Stomach (tissue), 9 donors: ENCODE data around the gene PLCB1. TPM values are rescaled to one million over a fixed set of nuclear protein-coding genes. Genes with fewer than 3 reads are reported as not detected.
A peak's percentile ranks its signal among the peaks of the same experiment; 100 is the strongest.

ENCODE experiments used
- DNase-seq, 2 donors: peaks; one replicate each; pipeline versions ENCODE4 v3.0.0 to v3.0.0-alpha.2; 2013 to 2019
- H3K27ac ChIP-seq, 5 donors: fragments of 200-600 bp in 4 of 5; sonication (generic) in 4 of 5; one replicate each; pipeline ENCODE4 v1.5.1; 2013 to 2019; ENCODE audit warnings: mild to moderate bottlenecking in 1 of 5, moderate library complexity in 1 of 5
- H3K27me3 ChIP-seq, 3 donors: fragments of 200-600 bp; sonication (generic); one replicate each; pipeline ENCODE4 v1.5.1; 2017 to 2019; ENCODE audit warnings: mixed run types in 1 of 3
- H3K36me3 ChIP-seq, 4 donors: fragments of 200-600 bp; sonication (generic); 1 replicate in 3 of 4; 2 replicates in 1 of 4; pipeline ENCODE4 v1.5.1; 2016 to 2019
- H3K4me1 ChIP-seq, 4 donors: fragments of 200-600 bp; sonication (generic); one replicate each; pipeline ENCODE4 v1.5.1; 2016 to 2019
- H3K4me3 ChIP-seq, 4 donors: fragments of 200-600 bp; sonication (generic) in 3 of 4; one replicate each; pipeline ENCODE4 v1.5.1; 2016 to 2019; ENCODE audit warnings: mild to moderate bottlenecking in 1 of 4
- H3K9me3 ChIP-seq, 4 donors: fragments of 200-600 bp; sonication (generic); one replicate each; pipeline ENCODE4 v1.5.1; 2016 to 2019
- EP300 ChIP-seq: sonication (generic); formaldehyde crosslinking; IDR thresholded peaks from one replicate; pipeline ENCODE4 v1.6.1; 2017; ENCODE audit warnings: antibody characterized with exemption
- POLR2A ChIP-seq, 4 donors: fragments of 450-650 bp; IDR thresholded peaks; one replicate each; pipeline ENCODE4 v1.6.1; 2016; ENCODE audit warnings: antibody characterized with exemption in 4 of 4, control low read depth in 2 of 4, mild to moderate bottlenecking in 1 of 4, moderate library complexity in 1 of 4
- POLR2AphosphoS5 ChIP-seq, 3 donors: sonication (generic); formaldehyde crosslinking; IDR thresholded peaks; one replicate each; pipeline ENCODE4 v1.6.1; 2016; ENCODE audit warnings: antibody characterized with exemption in 3 of 3
- WGBS, 5 donors: extraction: QIAGEN DNeasy Blood & Tissue Kit in 3 of 5; methylation state at CpG; one replicate each; pipeline versions ENCODE4 v1.1.5 to v1.1.7; 2013 to 2018; 5-methylcytosine and 5-hydroxymethylcytosine counted together
- intact Hi-C: fragments of 100-400 bp; cut with DNase I; formaldehyde crosslinking; loops from one replicate; pipeline ENCODE4 v1.15.1; 2023; ENCODE audit warnings: low total_unique reads
- polyA plus RNA-seq, 3 donors: library from polyadenylated mRNA; stranded (reverse); fragments of 200-250 nt; gene quantifications; one replicate each; pipeline ENCODE4 v1.2.3, GENCODE V29; 2013
- total RNA-seq, 5 donors: library from RNA; depleted of rRNA; stranded (reverse); fragments of >200 nt; gene quantifications; one replicate each; pipeline versions ENCODE4 v1.1.0 to v1.2.3, GENCODE V29; 2014 to 2016
- TF ChIP-seq, protein P1 (sequence below), 7 experiments: fragments of 450-650 bp in 4 of 7; fragments of 200-600 bp in 3 of 7; sonication (generic) in 3 of 7; IDR thresholded peaks; one replicate each; pipeline ENCODE4 v1.5.1; 2016 to 2019; ENCODE audit warnings: antibody characterized with exemption in 7 of 7, control low read depth in 2 of 7, mild to moderate bottlenecking in 1 of 7
- donor health status: healthy with polysubstance abuse.
- donor health status: Bipolar disorder and iron deficiency.
- donor health status: healthy.

The PLCB1 gene
- total and polyA plus RNA-seq, 8 donors = 4.1 to 66.5 (median 11.7) TPM

DNA sequence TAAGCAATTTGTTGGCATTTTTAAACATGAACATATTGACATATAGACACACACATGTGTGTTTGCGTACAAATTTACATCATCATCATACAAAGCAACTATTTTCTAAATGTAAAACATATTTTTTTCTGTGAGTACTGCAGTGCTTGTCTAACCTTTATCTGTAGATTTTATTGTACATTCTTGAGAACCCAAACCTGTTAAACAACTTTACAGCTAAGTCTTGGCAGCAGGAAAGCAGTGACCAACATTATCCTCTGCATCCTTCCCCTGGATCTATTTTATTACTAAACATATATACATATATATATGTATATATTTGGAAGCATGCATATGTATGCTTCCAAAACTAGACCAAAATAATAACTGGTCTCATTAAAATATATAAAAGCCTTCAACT is 10.4 kb upstream of the PLCB1 start:
- H3K4me3 ChIP-seq = no peak overlapping the region
- no peak overlapping the region for H3K27ac ChIP-seq
- no peaks in the 10 kb centered on the region for H3K9me3 ChIP-seq
- TF ChIP-seq, protein P1, sequence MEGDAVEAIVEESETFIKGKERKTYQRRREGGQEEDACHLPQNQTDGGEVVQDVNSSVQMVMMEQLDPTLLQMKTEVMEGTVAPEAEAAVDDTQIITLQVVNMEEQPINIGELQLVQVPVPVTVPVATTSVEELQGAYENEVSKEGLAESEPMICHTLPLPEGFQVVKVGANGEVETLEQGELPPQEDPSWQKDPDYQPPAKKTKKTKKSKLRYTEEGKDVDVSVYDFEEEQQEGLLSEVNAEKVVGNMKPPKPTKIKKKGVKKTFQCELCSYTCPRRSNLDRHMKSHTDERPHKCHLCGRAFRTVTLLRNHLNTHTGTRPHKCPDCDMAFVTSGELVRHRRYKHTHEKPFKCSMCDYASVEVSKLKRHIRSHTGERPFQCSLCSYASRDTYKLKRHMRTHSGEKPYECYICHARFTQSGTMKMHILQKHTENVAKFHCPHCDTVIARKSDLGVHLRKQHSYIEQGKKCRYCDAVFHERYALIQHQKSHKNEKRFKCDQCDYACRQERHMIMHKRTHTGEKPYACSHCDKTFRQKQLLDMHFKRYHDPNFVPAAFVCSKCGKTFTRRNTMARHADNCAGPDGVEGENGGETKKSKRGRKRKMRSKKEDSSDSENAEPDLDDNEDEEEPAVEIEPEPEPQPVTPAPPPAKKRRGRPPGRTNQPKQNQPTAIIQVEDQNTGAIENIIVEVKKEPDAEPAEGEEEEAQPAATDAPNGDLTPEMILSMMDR (IDR thresholded peaks at IDR 0.05) = no peak
- no peak for TF ChIP-seq POLR2A (IDR thresholded peaks at IDR 0.05)
- TF ChIP-seq POLR2AphosphoS5 (IDR thresholded peaks at IDR 0.05) = no peak
- no peak for TF ChIP-seq EP300
- WGBS, 5 donors = 33 to 63% (median 48%) methylated on average over 1 of the region's 1 CpG
- no peaks in the 10 kb centered on the region for H3K36me3 ChIP-seq
- H3K4me1 ChIP-seq = peaks cover 0 to 25% (median 11%) of the 10 kb centered on the region in 4 donors
- H3K27me3 ChIP-seq = no peaks in the 10 kb centered on the region
- DNase-seq = peak in 1 of 2 donors; percentile 47
- intact Hi-C loops = no loop called here

DNA sequence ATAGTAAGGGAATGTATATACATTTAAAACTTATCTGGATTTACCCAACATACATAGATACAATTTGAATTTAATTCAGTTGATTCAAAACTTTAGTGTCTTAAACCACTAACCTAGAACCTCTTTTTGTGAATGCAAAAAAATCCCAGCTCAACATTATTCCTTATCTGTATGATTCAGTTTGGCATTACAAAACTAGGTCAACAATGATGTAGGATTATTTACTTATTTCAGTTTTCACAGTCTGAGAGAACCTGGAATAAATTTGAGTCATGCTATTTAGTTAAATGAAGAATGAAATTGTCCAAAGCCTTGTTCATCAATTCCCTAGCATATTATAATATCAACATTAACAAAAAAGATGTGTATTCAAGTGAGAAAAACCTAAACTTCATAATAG is 7.4 kb upstream of the PLCB1 start:
- intact Hi-C loops = loop anchor here (5.0 kb wide), 1 partner anchor 263 kb away; no protein-coding TSS in a partner anchor
- Histone ChIP-seq H3K27me3 (no peaks in the 10 kb centered on the region), H3K27ac (no peak overlapping the region), H3K4me1 (peaks cover 0 to 12% (median 0%) of the 10 kb centered on the region in 4 donors), H3K9me3 (no peaks in the 10 kb centered on the region), H3K4me3 (no peak overlapping the region), H3K36me3 (no peaks in the 10 kb centered on the region)
- TF ChIP-seq POLR2AphosphoS5 (IDR thresholded peaks at IDR 0.05) (no peak), EP300 (no peak), POLR2A (IDR thresholded peaks at IDR 0.05) (no peak)
- DNase-seq = no peak

DNA sequence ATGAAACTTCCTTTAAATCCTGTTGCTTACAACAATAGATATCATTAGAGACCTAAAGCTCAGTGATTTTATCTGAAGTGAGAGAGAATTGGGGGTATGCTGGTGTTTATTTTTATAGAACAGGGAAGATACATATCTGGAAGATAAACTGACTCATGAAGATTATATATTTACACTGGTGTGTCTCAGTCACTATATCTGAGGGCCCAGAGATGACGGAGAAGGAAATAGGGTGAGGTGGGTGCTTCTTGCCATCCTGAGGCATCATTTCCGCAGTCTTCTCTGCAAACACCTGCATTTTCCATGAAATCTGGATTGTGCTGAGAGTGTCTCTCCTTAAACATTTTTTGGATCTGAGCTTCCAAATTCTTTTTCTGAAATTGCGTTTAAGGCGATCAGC is 5.9 kb upstream of the PLCB1 start:
- no peaks in the 10 kb centered on the region for H3K9me3 ChIP-seq
- no peak overlapping the region for H3K4me3 ChIP-seq
- 85 to 90% (median 88%) methylated on average over 4 of the region's 4 CpGs for WGBS, 5 donors
- H3K36me3 ChIP-seq = no peaks in the 10 kb centered on the region
- TF ChIP-seq, protein P1 (IDR thresholded peaks at IDR 0.05) = no peak
- TF ChIP-seq POLR2AphosphoS5 (IDR thresholded peaks at IDR 0.05) = no peak
- TF ChIP-seq EP300 = no peak
- TF ChIP-seq POLR2A (IDR thresholded peaks at IDR 0.05) = no peak
- H3K27ac ChIP-seq = no peak overlapping the region
- H3K4me1 ChIP-seq = peaks cover 0 to 13% (median under 1%) of the 10 kb centered on the region in 4 donors
- no peak for DNase-seq
- intact Hi-C loops = loop anchor here (5.0 kb wide), 1 partner anchor 261 kb away; no protein-coding TSS in a partner anchor
- no peaks in the 10 kb centered on the region for H3K27me3 ChIP-seq

DNA sequence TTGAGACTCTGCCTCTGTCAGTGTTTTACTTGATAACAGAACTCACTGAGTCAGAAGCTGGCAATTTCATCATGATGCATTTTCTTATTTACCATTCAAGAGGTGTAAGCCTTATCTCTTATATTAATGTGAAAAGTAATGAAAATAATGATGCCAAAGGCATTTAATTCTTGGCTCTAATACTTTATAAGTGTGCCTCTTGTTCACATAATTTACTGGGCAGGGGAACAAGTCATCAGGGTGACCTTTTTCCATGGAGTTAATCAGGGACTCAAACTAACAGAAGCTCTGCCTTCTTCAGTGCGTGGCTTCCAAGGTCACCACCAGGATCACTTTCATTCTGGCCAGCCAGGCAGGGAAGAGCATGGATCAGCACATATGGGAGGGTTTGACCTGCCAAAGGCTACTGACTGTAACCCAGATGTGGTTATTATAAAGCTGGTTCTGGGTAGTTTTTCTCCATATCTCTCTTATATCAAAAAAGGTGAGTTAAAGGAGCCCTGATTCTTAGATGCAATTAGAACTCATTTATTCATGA is 5.2 kb upstream of the PLCB1 start:
- H3K27ac ChIP-seq = no peak overlapping the region
- intact Hi-C loops = loop anchor here (5.0 kb wide), 1 partner anchor 260 kb away; no protein-coding TSS in a partner anchor
- WGBS, 5 donors = 37 to 67% (median 52%) methylated on average over 1 of the region's 1 CpG
- no peaks in the 10 kb centered on the region for H3K9me3 ChIP-seq
- no peak overlapping the region for H3K4me3 ChIP-seq
- TF ChIP-seq POLR2AphosphoS5 (IDR thresholded peaks at IDR 0.05) (no peak), POLR2A (IDR thresholded peaks at IDR 0.05) (no peak), EP300 (no peak)
- peaks cover 0 to 20% (median 8%) of the 10 kb centered on the region in 4 donors for H3K4me1 ChIP-seq
- H3K36me3 ChIP-seq = no peaks in the 10 kb centered on the region
- no peaks in the 10 kb centered on the region for H3K27me3 ChIP-seq
- no peak for DNase-seq

DNA sequence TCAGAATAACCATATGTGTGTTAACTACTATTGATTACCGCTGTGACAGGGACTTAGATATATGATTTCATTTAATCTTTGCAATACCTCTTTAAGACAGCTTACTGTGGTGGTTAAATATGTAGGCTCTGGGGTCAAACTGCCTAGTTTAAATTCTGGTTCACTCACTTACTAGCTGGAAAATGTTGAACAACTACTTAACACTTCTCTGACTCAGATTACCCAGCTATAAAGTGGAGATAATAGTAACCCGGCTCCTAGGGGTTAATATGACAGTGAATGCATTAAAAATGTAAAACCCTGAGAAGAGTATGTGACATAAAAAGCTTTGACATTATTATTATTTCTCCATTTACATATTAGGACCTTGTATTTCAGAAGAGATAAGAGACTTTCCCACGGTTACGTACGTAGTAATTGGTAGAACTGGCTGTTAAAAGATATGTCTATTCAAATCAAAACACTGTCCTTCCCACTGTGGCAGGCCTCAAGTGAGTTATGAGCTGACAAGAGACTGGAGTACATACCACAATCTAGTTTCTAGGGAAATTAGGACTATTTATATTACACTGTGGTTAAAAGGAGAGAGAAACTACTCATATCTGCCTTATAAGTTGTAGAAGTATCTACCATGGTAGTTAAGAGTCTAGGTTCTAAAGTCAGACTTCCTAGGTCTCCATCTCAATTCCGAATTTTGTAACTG is 4.4 kb upstream of the PLCB1 start:
- Histone ChIP-seq H3K9me3 (no peaks in the 10 kb centered on the region), H3K36me3 (no peaks in the 10 kb centered on the region), H3K27me3 (no peaks in the 10 kb centered on the region), H3K4me1 (peaks cover 0 to 22% (median 13%) of the 10 kb centered on the region in 4 donors), H3K27ac (no peak overlapping the region), H3K4me3 (no peak overlapping the region)
- TF ChIP-seq POLR2AphosphoS5 (IDR thresholded peaks at IDR 0.05) = no peak
- TF ChIP-seq EP300 = no peak
- no peak for TF ChIP-seq POLR2A (IDR thresholded peaks at IDR 0.05)
- TF ChIP-seq, protein P1 (IDR thresholded peaks at IDR 0.05) = no peak
- intact Hi-C loops = loop anchor here (5.0 kb wide), 1 partner anchor 260 kb away; no protein-coding TSS in a partner anchor
- DNase-seq = no peak
- 73 to 81% (median 78%) methylated on average over 6 of the region's 6 CpGs for WGBS, 5 donors
